COLO668 (cell line): ENCODE data around the gene HTT-AS.
"Not testable (repeated sequence)": the region's sequence is repeated elsewhere in the genome, so short reads cannot be mapped to it uniquely, and the experiment has no call there.

ENCODE experiments used
- DNase-seq: peaks from one replicate; lab custom pipeline; 2025; ENCODE audit not compliant: unreplicated experiment; lab: John Stamatoyannopoulos, UW

The HTT-AS gene

DNA sequence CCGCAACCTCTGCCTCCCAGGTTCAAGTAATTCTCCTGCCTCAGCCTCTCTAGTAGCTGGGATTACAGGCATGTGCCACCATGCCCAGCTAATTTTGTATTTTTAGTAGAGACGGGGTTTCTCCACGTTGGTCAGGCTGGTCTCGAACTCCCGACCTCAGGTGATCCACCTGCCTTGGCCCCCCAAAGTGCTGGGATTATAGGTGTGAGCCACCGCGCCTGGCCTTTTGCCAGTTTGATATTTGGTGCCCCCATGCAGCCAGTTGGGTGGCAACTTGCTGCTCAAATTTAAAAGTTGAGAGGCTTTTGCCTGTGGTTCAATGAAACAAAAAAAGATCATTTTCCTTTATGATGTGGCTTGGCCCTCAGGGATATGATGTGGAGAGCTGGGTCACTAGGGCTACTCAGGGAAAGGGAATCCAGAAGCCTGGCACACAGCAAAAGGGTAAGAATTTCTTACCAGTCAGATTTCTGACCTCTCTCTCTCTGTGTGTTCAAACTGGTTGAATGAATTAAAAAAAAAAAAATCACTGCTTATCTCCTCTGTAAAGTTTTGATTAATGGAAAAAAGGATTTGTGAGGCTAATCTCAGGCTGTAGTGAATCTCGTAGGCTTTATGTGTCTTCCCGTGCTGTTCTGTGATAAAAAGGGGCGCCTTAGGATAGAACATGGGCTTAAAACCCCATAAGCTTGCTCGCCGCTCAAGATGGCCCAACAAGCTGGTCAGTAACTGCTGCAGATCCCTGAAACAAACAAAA lies 23.0 kb downstream of the HTT-AS start:
- not testable (repeated sequence) for DNase-seq

DNA sequence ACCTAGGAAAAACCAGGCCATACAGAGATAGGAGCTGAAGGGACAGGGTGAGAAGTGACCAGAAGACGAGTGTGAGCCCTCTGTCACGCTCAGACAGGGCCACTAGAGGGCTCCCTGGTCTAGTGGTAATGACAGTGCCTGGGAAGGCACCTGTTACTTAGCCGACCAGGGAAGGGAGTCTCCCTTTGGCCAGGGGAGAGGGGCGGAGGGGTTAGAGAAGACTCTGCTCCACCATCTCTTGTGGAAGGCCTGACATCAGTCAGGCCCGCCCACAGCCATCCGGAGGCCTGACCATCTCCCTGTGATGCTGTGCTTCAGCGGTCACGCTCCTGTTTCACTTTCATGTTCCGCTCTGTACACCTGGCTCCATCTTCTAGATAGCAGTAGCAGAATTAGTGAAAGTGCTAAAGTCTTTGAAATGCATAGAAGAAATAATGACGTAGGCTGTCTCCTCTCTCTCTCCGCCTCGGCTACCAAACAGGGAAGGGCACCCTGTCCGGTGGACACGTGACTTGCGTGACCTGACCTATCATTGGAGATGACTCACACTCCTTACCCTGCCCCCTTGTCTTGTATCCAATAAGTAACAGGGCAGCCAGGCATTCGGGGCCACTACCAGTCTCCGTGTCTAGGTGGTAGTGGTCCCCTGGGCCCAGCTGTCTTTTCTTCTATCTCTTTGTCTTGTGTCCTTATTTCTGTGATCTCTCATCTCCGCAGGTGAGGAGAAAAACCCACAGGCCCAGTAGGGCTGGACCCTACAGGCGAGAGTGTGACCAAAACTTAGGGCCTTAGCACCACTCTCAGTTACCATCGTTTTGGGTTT lies 26.7 kb downstream of the HTT-AS start:
- DNase-seq, result peak; percentile 65

DNA sequence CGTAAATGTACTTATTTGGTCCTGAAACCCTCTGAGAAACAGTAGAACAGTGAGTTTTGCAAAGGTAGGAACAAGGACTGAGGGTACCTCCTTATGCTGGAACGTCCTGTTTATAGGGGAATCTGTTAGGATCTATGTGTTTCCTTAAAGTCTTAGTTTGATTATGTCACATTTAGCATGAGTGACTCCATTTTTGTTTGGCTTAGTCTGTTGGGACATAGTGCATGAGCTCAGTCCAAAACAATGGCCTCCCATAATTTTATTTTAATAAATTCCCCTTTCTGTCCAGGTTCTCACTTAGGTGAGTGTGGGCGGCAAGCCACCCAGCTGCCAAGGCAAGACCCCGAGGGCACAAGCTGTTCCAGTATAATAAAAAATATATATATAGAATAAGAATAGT lies 27.7 kb downstream of the HTT-AS start:
- no peak for DNase-seq

DNA sequence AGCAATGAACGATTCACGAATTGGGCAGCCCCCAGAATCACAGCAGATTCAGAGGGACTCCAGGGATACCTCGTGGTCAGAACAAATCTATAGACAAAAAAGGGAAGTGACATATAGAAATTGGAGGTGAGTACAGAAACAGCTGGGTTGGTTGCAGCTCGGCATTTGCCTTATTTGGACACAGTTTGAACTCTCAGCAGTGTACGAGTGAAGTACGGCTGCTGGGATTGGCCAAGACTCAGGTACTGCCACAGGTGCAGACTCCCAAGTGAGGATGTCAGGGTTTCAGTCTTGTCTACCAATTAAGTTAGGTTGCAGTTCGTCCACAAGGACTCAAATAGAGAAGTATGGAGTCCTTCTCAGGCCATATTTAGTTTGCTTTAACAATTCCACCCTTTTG lies 28.2 kb downstream of the HTT-AS start:
- DNase-seq, result no peak

DNA sequence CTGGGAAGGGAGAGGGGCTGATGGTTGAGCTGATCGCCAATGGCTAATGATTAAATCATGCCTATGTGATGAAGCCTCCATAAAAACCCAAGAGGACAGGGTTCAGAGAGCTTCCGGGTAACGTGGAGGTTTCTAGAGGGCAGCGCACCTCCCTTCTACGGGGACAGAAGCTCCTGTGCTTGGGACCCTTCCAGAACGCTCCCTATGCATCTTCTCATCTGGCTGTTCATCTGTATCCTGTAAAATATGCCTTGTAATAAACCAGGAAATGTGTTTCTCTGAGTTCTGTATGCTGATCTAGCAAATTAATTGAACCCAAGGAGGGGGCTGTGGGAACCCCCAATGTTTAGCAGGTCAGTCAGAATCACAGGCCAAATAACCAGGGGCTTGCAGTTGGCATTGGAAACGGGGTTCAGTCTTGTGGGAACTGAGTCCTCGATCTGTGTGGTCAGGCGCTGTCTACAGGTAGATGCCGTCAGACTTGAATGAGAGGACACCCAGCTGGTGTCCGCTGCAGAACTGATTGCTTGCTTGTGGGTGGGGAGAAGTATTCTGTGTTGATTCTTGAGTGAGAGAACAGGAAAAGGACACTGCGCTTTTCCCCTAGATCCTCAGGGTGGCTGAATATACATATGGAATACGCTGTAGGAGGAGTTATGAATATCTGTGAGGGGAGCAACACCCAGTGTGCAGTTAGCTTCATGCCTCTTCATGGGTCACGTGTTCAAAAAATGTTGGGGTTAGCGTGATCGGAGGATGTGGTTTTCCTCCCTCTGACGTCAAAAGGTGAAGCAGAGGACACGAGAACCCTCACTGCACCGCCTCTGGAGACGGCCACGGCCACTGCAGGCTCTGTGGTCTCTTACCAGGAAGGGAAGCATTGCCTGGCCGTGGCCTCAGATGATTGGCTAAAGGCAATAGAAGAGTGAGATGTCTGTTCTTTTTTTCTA lies 29.2 kb downstream of the HTT-AS start:
- no peak for DNase-seq

DNA sequence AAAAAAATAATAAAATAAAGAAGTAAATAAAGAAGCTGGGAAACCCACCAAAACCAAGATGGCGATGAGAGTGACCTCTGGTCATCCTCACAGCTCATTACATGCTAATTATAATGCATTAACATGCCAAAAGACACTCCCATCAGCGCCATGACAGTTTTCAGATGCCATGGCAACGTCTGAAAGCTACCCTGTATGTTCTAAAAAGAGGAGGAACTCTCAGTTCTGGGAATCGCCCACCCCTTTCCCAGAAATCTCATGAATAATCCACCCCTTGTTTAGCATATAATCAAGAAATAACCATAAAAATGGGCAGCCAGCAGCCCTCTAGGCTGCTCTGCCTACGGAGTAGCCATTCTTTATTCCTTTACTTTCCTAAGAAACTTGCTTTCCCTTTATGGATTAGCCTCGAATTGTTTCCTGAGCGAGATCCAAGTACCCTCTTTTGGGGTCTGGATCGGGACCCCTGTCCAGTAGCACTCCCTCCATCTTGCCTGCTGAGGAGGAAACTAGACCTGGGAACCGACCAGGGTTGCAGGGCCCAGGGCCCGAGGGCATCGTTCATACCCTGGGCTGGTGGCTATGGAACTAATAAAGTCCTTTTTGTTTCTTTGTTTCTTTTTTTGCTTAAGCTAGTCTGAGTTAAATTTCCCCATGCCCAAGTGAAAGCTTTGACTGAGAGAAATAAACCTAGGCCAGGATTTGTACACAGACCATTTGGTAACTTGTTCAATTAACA lies 30.9 kb downstream of the HTT-AS start:
- no peak for DNase-seq

DNA sequence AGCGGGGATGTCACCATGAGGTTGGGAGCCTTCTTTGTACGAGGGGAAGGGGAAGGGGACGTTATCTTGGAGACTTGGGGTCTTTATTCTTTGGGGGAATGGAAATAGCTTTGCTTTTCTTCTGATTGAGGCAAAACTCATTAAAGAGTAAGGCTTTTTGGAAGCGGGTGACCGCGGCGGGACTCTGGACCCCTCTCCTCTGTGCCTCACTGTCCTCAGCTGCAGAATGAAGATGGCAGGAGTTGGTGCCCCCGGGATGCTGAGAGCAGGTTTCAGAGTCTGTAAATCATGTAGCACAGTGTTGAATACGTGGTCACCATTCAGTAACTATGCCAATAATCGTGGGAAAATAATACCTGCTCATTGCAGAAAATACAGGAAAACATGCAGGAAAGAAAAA lies 32.1 kb downstream of the HTT-AS start:
- DNase-seq, result no peak

DNA sequence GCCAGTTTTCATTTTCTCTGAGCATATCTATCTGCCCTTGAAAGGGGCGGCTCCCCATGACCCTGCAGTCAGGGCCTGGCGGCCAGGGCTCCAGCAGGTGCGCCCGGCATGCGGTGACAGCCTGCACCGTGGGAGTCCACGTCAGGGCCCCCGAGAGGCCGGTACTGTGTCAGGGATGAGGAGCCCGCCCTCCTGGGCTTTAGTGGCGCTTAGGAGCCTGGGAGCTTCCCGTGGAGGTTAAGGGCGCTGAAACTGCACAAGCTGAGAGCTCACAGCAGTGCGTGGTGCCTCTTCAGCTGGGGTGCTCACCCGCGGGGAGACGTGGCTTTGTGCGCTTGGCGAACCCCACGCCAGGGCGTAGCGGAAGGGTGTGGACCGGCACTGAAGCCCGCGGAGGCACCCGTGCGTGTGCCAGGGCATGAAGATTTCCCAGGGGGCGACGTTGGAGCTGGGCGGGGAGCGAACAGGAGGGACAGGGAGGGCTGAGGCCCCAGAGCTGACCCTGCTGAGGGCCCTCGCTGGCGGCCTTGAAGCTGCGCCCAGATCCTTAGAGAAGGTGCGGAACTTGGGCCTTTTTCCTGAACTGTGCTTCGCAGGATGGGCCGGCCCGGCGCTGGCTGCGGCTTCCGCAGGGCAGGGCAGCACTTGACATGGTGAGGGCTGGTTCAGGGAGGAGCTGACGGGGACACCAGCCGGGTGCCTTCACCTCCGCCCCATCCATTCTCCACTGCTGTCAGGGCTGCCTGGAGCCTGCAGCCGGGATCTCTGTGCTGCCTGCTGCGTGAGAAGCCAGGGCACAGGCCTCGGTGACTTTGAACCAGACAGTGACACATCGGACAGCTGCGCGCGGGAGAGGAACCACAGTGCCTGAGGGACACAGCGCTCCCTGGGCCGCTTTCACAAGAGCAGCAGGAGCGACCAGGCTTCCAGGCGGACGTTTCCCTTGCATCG lies 32.9 kb downstream of the HTT-AS start:
- DNase-seq, result peak; percentile 72

DNA sequence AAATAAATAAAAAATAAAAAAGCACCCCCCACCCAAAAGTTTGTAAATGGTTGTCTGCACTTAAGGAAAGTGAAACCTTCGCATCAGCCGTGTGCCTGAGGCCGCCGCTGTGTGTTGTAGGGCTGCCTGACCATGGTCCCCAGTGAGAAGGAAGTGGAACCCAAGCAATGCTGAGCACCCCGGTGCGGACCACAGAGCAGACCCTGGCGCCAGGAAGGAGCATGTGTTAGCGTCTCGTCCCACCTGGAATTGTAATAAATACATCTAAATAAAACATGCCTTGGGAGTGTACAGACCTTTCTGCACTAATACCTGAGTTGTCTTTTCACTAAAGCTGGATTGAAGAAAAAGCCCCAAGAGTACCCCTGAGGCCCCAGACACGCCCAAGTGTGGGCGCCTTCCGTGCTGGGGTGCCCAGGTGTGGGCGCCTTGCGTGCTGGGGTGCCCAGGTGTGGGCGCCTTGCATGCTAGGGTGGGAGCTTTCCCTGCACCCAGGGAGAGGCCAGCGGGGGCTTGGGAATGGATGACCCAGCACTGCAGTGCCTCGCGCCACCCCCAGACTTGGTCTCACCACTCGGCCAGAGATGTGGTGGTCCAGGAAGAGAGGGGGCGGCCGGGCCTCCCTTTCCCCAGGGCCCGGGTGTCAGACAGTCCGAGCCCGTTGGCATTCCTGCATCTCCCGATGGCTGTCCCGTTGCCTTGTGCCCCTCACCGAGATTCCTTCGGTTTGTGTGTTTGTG lies 33.7 kb downstream of the HTT-AS start:
- DNase-seq, result no peak

DNA sequence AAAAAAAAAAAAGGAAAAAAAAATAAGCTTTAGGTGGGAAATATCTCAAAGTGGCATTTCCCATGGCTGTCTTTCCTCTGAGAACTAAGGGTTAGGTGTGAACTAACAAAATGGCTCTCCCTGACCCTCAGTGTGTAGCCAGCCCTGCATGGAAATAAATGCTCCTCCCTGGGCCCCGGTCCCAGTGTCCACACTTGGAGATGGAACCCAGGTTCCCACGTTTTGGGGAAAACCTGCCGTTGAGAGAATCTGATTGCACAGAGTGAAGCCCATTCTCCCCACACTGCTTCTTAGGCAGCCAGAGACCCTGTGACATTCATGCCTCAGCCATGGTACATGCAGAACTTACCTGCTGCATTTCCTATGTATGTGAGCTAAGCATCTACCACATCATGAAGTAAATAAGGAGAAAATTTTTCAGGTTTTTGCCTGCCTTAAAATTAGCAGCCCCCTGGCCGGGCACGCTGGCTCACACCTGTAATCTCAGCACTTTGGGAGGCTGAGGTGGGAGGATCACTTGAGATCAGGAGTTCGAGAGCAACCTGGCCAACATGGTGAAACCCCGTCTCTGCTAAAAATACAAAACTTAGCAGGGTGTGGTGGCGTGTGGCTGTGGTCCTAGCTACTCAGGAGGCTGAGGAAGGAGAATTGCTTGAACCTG lies 34.5 kb downstream of the HTT-AS start:
- no peak for DNase-seq

DNA sequence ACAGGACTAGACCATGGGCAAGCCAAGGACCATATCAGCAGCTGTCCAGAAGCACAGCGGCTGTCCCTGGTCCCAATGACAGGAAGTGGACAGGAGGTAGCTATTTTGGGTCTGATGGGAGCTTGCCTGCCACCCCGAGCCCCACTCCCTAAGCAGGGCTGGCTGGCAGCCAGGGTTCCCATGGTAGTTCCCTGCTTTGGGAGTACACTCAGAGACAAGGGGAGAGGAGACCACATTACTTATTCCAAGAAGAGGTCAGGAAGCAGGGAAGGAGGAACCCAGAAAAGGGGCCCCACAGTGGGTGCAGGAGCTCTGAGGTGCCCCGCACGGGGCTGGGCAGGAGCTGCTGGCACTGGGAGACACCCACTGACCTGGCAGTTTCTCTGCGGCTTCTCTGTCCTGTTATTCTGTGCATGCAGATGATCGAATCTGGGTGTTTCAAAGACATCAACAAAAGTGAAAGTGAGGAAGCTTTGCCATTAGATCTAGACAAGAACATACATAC lies 36.3 kb downstream of the HTT-AS start:
- peak; percentile 9 for DNase-seq

DNA sequence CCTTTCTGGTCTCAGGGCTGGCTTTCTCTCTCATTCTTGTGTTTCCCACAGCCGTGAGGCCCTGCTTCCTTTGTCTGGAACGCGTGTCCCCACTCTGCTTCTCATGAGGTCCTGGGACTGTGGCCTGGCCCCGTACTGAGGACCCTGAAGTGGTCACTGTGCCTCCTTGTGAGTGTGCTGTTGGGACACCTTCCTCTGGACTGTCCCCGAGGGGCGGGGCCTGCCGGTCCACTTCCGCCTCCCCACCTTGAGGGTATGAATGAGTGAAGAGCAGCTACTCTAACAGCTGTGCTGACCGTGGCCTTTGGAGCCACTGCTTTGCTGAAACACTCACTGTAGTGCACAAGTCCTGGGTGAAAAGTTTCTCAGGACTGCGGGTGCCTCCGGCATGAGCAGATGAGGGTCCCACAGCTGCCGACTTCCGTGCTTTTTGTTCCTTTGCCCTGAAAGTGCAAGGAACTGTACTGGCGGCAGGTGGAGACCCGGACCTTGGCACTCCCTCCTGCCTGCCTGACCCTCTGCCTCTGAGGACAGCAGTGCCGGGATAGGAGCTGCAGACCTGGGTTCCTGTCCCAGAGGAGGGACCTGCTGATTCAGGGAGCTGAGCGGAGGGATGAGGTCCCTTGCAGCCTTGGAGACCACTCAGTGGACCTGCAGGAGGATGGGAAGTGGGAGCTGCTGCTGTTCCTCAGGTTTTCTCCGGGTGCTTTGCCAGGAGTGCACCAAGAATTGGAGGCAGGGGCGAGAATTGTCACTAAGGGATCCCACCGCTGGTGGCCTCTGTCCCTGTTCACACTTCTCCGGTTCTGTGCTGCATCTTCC lies 38.0 kb downstream of the HTT-AS start:
- DNase-seq, result no peak

DNA sequence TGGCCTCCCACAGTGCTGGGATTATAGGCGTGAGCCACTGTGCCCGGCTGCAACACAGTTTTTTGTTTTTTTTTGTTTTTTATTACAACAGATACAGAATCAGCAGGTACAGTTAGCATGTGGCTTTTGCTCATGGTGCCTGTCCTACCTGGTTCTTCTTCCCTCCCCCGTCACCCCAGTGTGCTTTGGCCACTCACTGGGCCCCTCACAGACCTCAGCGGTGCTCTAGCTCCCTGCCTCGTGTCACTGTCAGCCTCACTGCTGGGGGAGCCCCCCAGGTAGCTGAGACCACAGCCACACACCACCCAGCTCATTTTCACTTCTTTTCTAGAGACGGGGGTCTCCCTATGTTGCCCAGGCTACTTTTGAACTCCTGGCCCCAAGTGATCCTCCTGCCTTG lies 38.7 kb downstream of the HTT-AS start:
- DNase-seq, result no peak

DNA sequence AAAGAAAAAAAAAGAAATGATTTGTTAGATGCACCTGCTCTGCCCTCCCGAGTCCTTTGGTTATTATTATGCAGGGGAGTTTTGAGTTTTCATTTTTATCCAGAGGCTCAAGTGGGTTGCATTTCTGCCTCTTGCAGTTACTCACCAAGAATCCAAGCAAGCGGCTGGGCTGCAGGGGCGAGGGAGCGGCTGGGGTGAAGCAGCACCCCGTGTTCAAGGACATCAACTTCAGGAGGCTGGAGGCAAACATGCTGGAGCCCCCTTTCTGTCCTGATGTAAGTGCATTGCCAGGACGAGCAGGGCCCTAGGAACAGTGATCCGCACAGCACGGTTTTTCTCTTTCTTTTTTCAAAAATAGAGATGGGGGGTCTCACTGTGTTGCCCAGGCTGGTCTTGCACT lies 39.1 kb downstream of the HTT-AS start:
- no peak for DNase-seq

DNA sequence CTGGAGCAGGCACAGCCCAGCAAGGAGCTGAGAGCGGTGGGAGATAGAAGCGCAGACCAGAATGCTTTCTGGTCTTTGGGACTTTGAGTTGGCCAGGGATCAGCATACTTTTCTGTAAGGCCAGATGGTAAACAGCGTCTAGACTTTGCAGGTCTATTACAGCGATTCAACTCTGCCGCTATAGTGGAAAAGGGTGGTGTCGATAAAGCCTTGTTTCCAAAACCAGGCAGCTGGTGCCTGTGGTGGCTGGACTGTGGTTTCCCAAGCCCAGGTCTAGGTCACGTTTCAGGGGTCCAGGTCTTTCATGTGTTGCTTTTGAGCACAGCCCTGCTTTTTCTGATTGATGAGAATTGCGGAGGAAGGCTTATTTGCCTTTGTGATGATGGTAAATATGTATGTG lies 40.1 kb downstream of the HTT-AS start:
- no peak for DNase-seq

DNA sequence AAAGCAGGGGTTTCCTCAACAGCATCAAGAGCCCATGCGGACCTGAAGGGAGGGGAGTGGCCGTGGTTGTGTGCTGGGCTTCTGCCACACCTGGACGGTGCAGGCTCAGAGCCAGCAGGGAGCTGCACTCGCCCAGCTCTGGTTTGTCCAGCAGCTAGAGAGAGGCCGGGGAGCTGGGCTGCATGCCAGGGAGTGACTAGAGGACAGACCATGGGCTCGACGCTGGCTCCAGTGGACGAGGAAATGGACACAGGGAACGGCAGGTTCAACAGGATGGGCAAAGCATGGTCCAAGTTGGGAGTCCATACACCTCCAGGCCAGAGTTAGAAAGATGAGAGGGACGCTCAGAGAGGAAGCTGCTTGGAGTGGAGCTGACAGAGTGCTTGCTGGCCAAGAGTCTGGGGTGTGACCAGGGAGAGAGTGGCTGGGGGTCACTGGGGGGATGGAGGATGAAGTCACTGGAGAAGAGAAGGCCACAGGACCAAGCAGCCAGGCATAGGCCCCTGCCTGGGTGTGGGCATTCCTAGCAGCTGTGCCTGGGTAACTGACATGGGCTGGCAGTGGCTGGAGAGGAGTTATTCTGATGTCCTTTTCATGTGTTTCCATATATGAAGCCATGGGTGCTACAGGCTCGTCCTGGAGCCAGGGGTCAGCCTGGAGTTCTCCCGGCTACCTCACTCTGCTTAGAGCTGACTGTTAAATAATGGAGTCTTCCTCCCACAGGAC lies 42.8 kb downstream of the HTT-AS start:
- no peak for DNase-seq
